Endothelial cell of umbilical vein (primary cell): ENCODE results near the gene TMEM131. TPM values are rescaled to one million over a fixed set of nuclear protein-coding genes. Genes with fewer than 3 reads are reported as not detected.

Experiments used
- BruUV-seq: library from RNA; stranded (reverse); fragments of 400-500 nt; replicated peaks from 2 replicates; lab custom pipeline; 2021; lab: Mats Ljungman, UMichigan
- CTCF ChIA-PET: fragments of 300-600, 350-600 bp; sonication (Branson Sonifier 250); formaldehyde crosslinking; loops from one replicate; lab custom pipeline; 2021; ENCODE audit warnings: antibody characterized with exemption, inconsistent platforms; lab: Charles Lee
- POLR2A ChIA-PET: fragments of 300-600, 350-600 bp; sonication (Branson Sonifier 250); formaldehyde crosslinking; loops from one replicate; lab custom pipeline; 2021; ENCODE audit warnings: antibody characterized with exemption, inconsistent platforms; lab: Charles Lee
- DNase-seq: peaks from one replicate; pipeline ENCODE4 v3.0.0-alpha.2; 2011; ENCODE audit warnings: low read depth, low spot score
- FAIRE-seq: peaks from 2 replicates; lab custom pipeline; 2011; peaks lifted over from hg19 to GRCh38; lab: Jason Lieb, UNC
- H2AFZ ChIP-seq: 2 replicates; pipeline ENCODE4 v1.6.0; 2012; ENCODE audit warnings: low read depth, low read length, control low read depth, inconsistent platforms
- H3K27ac ChIP-seq: 2 replicates; pipeline ENCODE4 v1.5.1; 2011; ENCODE audit warnings: low read depth, mild to moderate bottlenecking, control low read depth, low read length, moderate library complexity; ENCODE audit not compliant: insufficient read depth
- H3K27me3 ChIP-seq, 2 experiments: 2 replicates each; pipeline versions ENCODE4 v1.6.0 to v1.6.1; 2011; ENCODE audit warnings: low read length in 2 of 2, mixed read lengths in 1 of 2; ENCODE audit not compliant: control insufficient read depth in 2 of 2, insufficient read depth in 2 of 2
- H3K36me3 ChIP-seq, 2 experiments: 2 replicates in 1 of 2; 3 replicates in 1 of 2; pipeline ENCODE4 v1.5.1; 2011; ENCODE audit warnings: low read length in 2 of 2, mild to moderate bottlenecking in 1 of 2, moderate library complexity in 1 of 2; ENCODE audit not compliant: control insufficient read depth in 2 of 2, insufficient read depth in 2 of 2; ENCODE audit errors: extremely low read depth in 1 of 2
- H3K4me1 ChIP-seq: 3 replicates; pipeline ENCODE4 v1.5.1; 2011; ENCODE audit warnings: mild to moderate bottlenecking, low read length; ENCODE audit not compliant: control insufficient read depth, insufficient read depth; ENCODE audit errors: extremely low read depth
- H3K4me2 ChIP-seq: 2 replicates; pipeline ENCODE4 v1.6.1; 2011; ENCODE audit warnings: low read length, control low read depth, mixed read lengths; ENCODE audit not compliant: insufficient read depth
- H3K4me3 ChIP-seq, 3 experiments: fragments of 200-600 bp in 1 of 3; sonication (generic), shearing (Covaris generic) in 1 of 3; replicated peaks in 1 of 3; 2 replicates each; pipeline ENCODE4 v1.5.1; 2011 to 2016; ENCODE audit warnings: control low read depth in 3 of 3, low read length in 3 of 3, mild to moderate bottlenecking in 2 of 3, inconsistent platforms in 1 of 3, low read depth in 1 of 3, moderate library complexity in 1 of 3; ENCODE audit not compliant: insufficient read depth in 1 of 3
- H3K79me2 ChIP-seq: 2 replicates; pipeline ENCODE4 v1.6.0; 2012; ENCODE audit warnings: low read length, inconsistent platforms; ENCODE audit not compliant: control insufficient read depth, insufficient read depth
- H3K9ac ChIP-seq: replicated peaks from 2 replicates; pipeline ENCODE3; 2011; ENCODE audit warnings: low read length, control low read depth; ENCODE audit not compliant: insufficient read depth; ENCODE audit errors: extremely low read depth
- H3K9me1 ChIP-seq: replicated peaks from 3 replicates; pipeline ENCODE4 v1.6.0; 2011; ENCODE audit warnings: mild to moderate bottlenecking, low read length; ENCODE audit not compliant: control insufficient read depth, insufficient read depth; ENCODE audit errors: extremely low read depth
- H3K9me3 ChIP-seq: replicated peaks from 2 replicates; pipeline ENCODE4 v1.5.1; 2012; ENCODE audit warnings: low read length, inconsistent platforms; ENCODE audit not compliant: control insufficient read depth, insufficient read depth
- H4K20me1 ChIP-seq: replicated peaks from 2 replicates; pipeline ENCODE3; 2011; ENCODE audit warnings: mild to moderate bottlenecking, low read length; ENCODE audit not compliant: control insufficient read depth, insufficient read depth; ENCODE audit errors: extremely low read depth
- EZH2 ChIP-seq: IDR thresholded peaks from 2 replicates; pipeline ENCODE4 v1.6.1; 2012; ENCODE audit warnings: borderline replicate concordance, low read depth, mild to moderate bottlenecking, moderate library complexity, low read length, inconsistent platforms; ENCODE audit not compliant: severe bottlenecking
- FOS ChIP-seq: IDR thresholded peaks from 2 replicates; pipeline ENCODE4 v1.6.1; 2011; ENCODE audit warnings: mild to moderate bottlenecking, low read length, moderate library complexity, borderline replicate concordance; ENCODE audit not compliant: insufficient read depth
- GATA2 ChIP-seq: IDR thresholded peaks from 2 replicates; pipeline ENCODE4 v1.7.0; 2011; ENCODE audit warnings: low read depth, mild to moderate bottlenecking, moderate library complexity, mixed read lengths, low read length; ENCODE audit not compliant: insufficient read length, insufficient read depth
- JUN ChIP-seq: IDR thresholded peaks from 2 replicates; pipeline ENCODE4 v1.6.1; 2011; ENCODE audit warnings: borderline replicate concordance, low read depth; ENCODE audit not compliant: insufficient read length, insufficient read depth
- MAX ChIP-seq: IDR thresholded peaks from 2 replicates; pipeline ENCODE4 v1.6.1; 2011; ENCODE audit not compliant: insufficient read depth, insufficient read length
- MYC ChIP-seq: IDR thresholded peaks from one replicate; pipeline ENCODE4 v1.6.1; 2011; ENCODE audit warnings: mild to moderate bottlenecking, low read depth, low read length
- POLR2A ChIP-seq: IDR thresholded peaks from 2 replicates; pipeline ENCODE4 v1.6.1; 2012; ENCODE audit warnings: low read depth, mild to moderate bottlenecking, control low read depth, low read length
- POLR2AphosphoS5 ChIP-seq: IDR thresholded peaks from 2 replicates; pipeline ENCODE4 v1.6.1; 2012; ENCODE audit warnings: low read depth, mild to moderate bottlenecking, control low read depth, low read length, moderate library complexity; ENCODE audit not compliant: insufficient read depth
- dilution Hi-C: fragments of 300-500 bp; cut with MboI; formaldehyde crosslinking; loops from one replicate; pipeline ENCODE4 v1.15.0; 2019; ENCODE audit warnings: low sequenced_read_pairs; ENCODE audit not compliant: extremely low pct_ligation_motif_present
- intact Hi-C: fragments of 100-400 bp; cut with micrococcal nuclease; formaldehyde crosslinking; loops from one replicate; pipeline ENCODE4 v1.10.0; 2022
- polyA plus RNA-seq, 4 experiments: library from polyadenylated mRNA; depleted of rRNA in 3 of 4; stranded (reverse) in 3 of 4; unstranded in 1 of 4; fragments of >200 nt; gene quantifications; 2 replicates each; pipeline versions ENCODE4 v1.2.1 to v1.2.3, GENCODE V29; 2011 to 2012; ENCODE audit warnings: missing spikeins in 1 of 4
- total RNA-seq: library from RNA; stranded (reverse); gene quantifications from 2 replicates; pipeline ENCODE4 v1.2.3, GENCODE V29; 2021
- TF ChIP-seq, protein P1 (sequence below), 2 donors: IDR thresholded peaks; 1 replicate in 1 of 2; 2 replicates in 1 of 2; pipeline ENCODE4 v1.5.1; 2011; ENCODE audit warnings: low read length in 2 of 2, mild to moderate bottlenecking in 2 of 2, moderate library complexity in 2 of 2, control low read depth in 1 of 2, inconsistent platforms in 1 of 2, low read depth in 1 of 2; ENCODE audit not compliant: insufficient read depth in 1 of 2; ENCODE audit errors: extremely low read depth in 1 of 2

TMEM131 gene
- total and polyA plus RNA-seq, 2 donors (not counting 3 experiments of a cell fraction or from before 2014, with no cell fraction given) = 12.2 to 28.6 TPM

DNA sequence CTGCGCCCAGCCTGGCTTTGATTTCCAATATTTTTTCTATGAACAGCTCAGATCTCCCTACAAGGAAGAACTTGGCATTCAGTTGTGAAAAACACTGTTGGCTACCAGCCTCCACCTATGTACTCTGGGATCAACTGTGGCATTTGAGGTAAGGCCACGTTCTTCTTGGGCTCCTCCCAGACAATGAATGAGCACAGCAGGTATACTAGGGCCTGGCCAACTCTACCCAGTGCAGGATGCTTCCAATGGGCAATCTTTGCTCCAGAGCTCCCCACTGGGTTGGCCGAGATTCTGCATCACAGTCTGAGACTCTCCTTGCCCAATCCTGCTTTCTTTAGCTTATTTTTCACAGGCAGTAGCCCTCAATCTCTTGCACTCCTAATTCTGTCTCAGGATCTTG lies 75.9 kb downstream of the TMEM131 start:
- dilution Hi-C loops = no loop called here

More for the DNA sequence above, 75.9 kb downstream of the TMEM131 start:
- Histone ChIP-seq H3K9me3 (no peaks in the 10 kb centered on the region), H3K4me3 (no peak overlapping the region), H3K9ac (no peak overlapping the region), H3K4me2 (no peak overlapping the region), H3K27me3 (no peaks in the 10 kb centered on the region), H3K27ac (no peak overlapping the region), H2AFZ (no peak overlapping the region), H3K79me2 (peaks cover 2% of the 10 kb centered on the region), H3K9me1 (no peaks in the 10 kb centered on the region), H3K4me1 (no peaks in the 10 kb centered on the region), H4K20me1 (peaks cover 2% of the 10 kb centered on the region), H3K36me3 (no peaks in the 10 kb centered on the region)
- POLR2A ChIA-PET = no interaction called here
- BruUV-seq = no TSS peak
- no peak for FAIRE-seq
- intact Hi-C loops = no loop called here
- DNase-seq = no peak
- CTCF ChIA-PET = no interaction called here
- TF ChIP-seq MAX (no peak), FOS (no peak), JUN (no peak), MYC (no peak), POLR2AphosphoS5 (no peak), EZH2 (no peak), GATA2 (no peak), POLR2A (no peak)
- TF ChIP-seq, protein P1, sequence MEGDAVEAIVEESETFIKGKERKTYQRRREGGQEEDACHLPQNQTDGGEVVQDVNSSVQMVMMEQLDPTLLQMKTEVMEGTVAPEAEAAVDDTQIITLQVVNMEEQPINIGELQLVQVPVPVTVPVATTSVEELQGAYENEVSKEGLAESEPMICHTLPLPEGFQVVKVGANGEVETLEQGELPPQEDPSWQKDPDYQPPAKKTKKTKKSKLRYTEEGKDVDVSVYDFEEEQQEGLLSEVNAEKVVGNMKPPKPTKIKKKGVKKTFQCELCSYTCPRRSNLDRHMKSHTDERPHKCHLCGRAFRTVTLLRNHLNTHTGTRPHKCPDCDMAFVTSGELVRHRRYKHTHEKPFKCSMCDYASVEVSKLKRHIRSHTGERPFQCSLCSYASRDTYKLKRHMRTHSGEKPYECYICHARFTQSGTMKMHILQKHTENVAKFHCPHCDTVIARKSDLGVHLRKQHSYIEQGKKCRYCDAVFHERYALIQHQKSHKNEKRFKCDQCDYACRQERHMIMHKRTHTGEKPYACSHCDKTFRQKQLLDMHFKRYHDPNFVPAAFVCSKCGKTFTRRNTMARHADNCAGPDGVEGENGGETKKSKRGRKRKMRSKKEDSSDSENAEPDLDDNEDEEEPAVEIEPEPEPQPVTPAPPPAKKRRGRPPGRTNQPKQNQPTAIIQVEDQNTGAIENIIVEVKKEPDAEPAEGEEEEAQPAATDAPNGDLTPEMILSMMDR (IDR thresholded peaks at IDR 0.05; ENCODE audit: extremely low read depth in 1 of 2, insufficient read depth in 1 of 2, low read depth in 1 of 2, low read length in 2 of 2) = no peak
